Trophoblast cell (in vitro differentiated cells and primary cell): ENCODE data around the gene ASTL.

ENCODE experiments used
- DNase-seq, 2 donors: peaks; one replicate each; pipeline ENCODE4 v3.0.0-alpha.2; 2016
- H2AFZ ChIP-seq: 2 replicates; pipeline ENCODE4 v1.6.1; 2013; ENCODE audit warnings: low read length, moderate library complexity, mild to moderate bottlenecking; ENCODE audit not compliant: insufficient read depth, poor library complexity
- H2AK5ac ChIP-seq: 2 replicates; pipeline ENCODE4 v1.6.1; 2013; ENCODE audit warnings: mild to moderate bottlenecking, low read length
- H2BK120ac ChIP-seq: 2 replicates; pipeline ENCODE4 v1.6.1; 2013; ENCODE audit warnings: low read length, mild to moderate bottlenecking, moderate library complexity; ENCODE audit not compliant: insufficient read depth, poor library complexity
- H2BK12ac ChIP-seq: 2 replicates; pipeline ENCODE4 v1.6.1; 2013; ENCODE audit warnings: mild to moderate bottlenecking, low read length, moderate library complexity
- H2BK5ac ChIP-seq: 2 replicates; pipeline ENCODE4 v1.6.1; 2013; ENCODE audit warnings: low read length, low read depth, moderate library complexity, mild to moderate bottlenecking; ENCODE audit not compliant: poor library complexity
- H3K14ac ChIP-seq: 2 replicates; pipeline ENCODE4 v1.6.1; 2013; ENCODE audit warnings: mild to moderate bottlenecking, low read length
- H3K18ac ChIP-seq: 2 replicates; pipeline ENCODE4 v1.6.1; 2013; ENCODE audit warnings: mild to moderate bottlenecking, low read length
- H3K23ac ChIP-seq: 2 replicates; pipeline ENCODE4 v1.6.1; 2013; ENCODE audit warnings: low read length
- H3K27ac ChIP-seq: 2 replicates; pipeline ENCODE4 v1.5.1; 2013; ENCODE audit warnings: low read depth, mild to moderate bottlenecking, inconsistent platforms, low read length, moderate library complexity
- H3K27me3 ChIP-seq: 2 replicates; pipeline ENCODE4 v1.6.1; 2013; ENCODE audit warnings: inconsistent platforms, mild to moderate bottlenecking, low read length, moderate library complexity; ENCODE audit not compliant: insufficient read depth
- H3K36me3 ChIP-seq, 2 experiments: 1 replicate in 1 of 2; 2 replicates in 1 of 2; pipeline ENCODE4 v1.6.1; 2013; ENCODE audit warnings: low read length in 2 of 2, mild to moderate bottlenecking in 2 of 2, moderate library complexity in 1 of 2; ENCODE audit not compliant: insufficient read depth in 2 of 2, control insufficient read depth in 1 of 2
- H3K4ac ChIP-seq: 2 replicates; pipeline ENCODE4 v1.6.1; 2013; ENCODE audit warnings: low read depth, mild to moderate bottlenecking, low read length, moderate library complexity
- H3K4me1 ChIP-seq, 2 experiments: 1 replicate in 1 of 2; 2 replicates in 1 of 2; pipeline ENCODE4 v1.6.1; 2013; ENCODE audit warnings: low read length in 2 of 2, mild to moderate bottlenecking in 2 of 2, moderate library complexity in 1 of 2; ENCODE audit not compliant: insufficient read depth in 2 of 2, control insufficient read depth in 1 of 2
- H3K4me2 ChIP-seq: 2 replicates; pipeline ENCODE4 v1.6.1; 2013; ENCODE audit warnings: inconsistent platforms, mild to moderate bottlenecking, low read length, moderate library complexity
- H3K4me3 ChIP-seq: 2 replicates; pipeline ENCODE4 v1.5.1; 2013; ENCODE audit warnings: mild to moderate bottlenecking, low read depth, low read length, inconsistent platforms
- H3K79me1 ChIP-seq: one replicate; pipeline ENCODE4 v1.6.1; 2013; ENCODE audit warnings: low read length
- H3K79me2 ChIP-seq: 2 replicates; pipeline ENCODE4 v1.6.1; 2013; ENCODE audit warnings: low read length, mild to moderate bottlenecking; ENCODE audit not compliant: control insufficient read depth, insufficient read depth, poor library complexity
- H3K9ac ChIP-seq: 2 replicates; pipeline ENCODE4 v1.6.1; 2013; ENCODE audit warnings: mild to moderate bottlenecking, low read length
- H3K9me3 ChIP-seq: 2 replicates; pipeline ENCODE4 v1.6.1; 2013; ENCODE audit warnings: low read depth, mild to moderate bottlenecking, control low read depth, inconsistent platforms, low read length; ENCODE audit not compliant: insufficient read depth
- H4K12ac ChIP-seq: 2 replicates; pipeline ENCODE4 v1.6.1; 2013; ENCODE audit warnings: low read depth, mild to moderate bottlenecking, low read length, moderate library complexity
- H4K8ac ChIP-seq: 2 replicates; pipeline ENCODE4 v1.6.1; 2013; ENCODE audit warnings: low read depth, mild to moderate bottlenecking, low read length, moderate library complexity
- H4K91ac ChIP-seq: one replicate; pipeline ENCODE4 v1.6.1; 2013; ENCODE audit warnings: low read depth, mild to moderate bottlenecking, low read length, moderate library complexity
- WGBS: extraction: QIAGEN DNeasy Blood & Tissue Kit; methylation state at CpG from one replicate; pipeline ENCODE4 v1.1.7; 2013; ENCODE audit warnings: missing lambda C conversion rate; ENCODE audit not compliant: insufficient read length, insufficient coverage; ENCODE audit errors: extremely low coverage; 5-methylcytosine and 5-hydroxymethylcytosine counted together

Gene ASTL

GRCh38 chr2:96092573-96092877 is 45.8 kb downstream of the ASTL start:
- no peak overlapping the region for H4K91ac ChIP-seq
- H3K23ac ChIP-seq, result no peak overlapping the region
- no peak overlapping the region for H2BK12ac ChIP-seq
- H3K79me1 ChIP-seq, result no peaks in the 10 kb centered on the region
- no peak overlapping the region for H3K4me2 ChIP-seq
- no peak overlapping the region for H3K4me3 ChIP-seq
- no peak overlapping the region for H4K8ac ChIP-seq
- peaks cover 4% of the 10 kb centered on the region for H3K9me3 ChIP-seq
- H3K36me3 ChIP-seq, result no peaks in the 10 kb centered on the region
- no peaks in the 10 kb centered on the region for H3K4me1 ChIP-seq
- no peak overlapping the region for H2AFZ ChIP-seq
- H2AK5ac ChIP-seq, result no peak overlapping the region
- H3K4ac ChIP-seq, result no peak overlapping the region
- H3K27me3 ChIP-seq, result no peaks in the 10 kb centered on the region
- DNase-seq, result no peak
- H3K18ac ChIP-seq, result no peak overlapping the region
- no peak overlapping the region for H3K14ac ChIP-seq
- H4K12ac ChIP-seq, result no peak overlapping the region
- H3K27ac ChIP-seq, result no peak overlapping the region
- H2BK5ac ChIP-seq, result no peak overlapping the region
- H2BK120ac ChIP-seq, result no peak overlapping the region
- no peaks in the 10 kb centered on the region for H3K79me2 ChIP-seq
- no peak overlapping the region for H3K9ac ChIP-seq
- WGBS, result no CpG with 5 or more reads among the region's 4 CpGs

GRCh38 chr2:96091711-96092572 is 46.4 kb downstream of the ASTL start:
- Histone ChIP-seq H3K4me3 (no peak overlapping the region), H3K79me1 (no peaks in the 10 kb centered on the region), H3K14ac (no peak overlapping the region), H3K9me3 (peaks cover 4% of the 10 kb centered on the region), H4K12ac (no peak overlapping the region), H3K4me2 (no peak overlapping the region), H2BK12ac (no peak overlapping the region), H3K9ac (no peak overlapping the region), H2BK5ac (no peak overlapping the region), H4K91ac (no peak overlapping the region), H4K8ac (no peak overlapping the region), H3K23ac (no peak overlapping the region), H3K18ac (no peak overlapping the region), H2AFZ (no peak overlapping the region), H3K79me2 (no peaks in the 10 kb centered on the region), H3K27ac (no peak overlapping the region), H3K36me3 (no peaks in the 10 kb centered on the region), H3K4me1 (no peaks in the 10 kb centered on the region), H2AK5ac (no peak overlapping the region), H3K4ac (no peak overlapping the region), H2BK120ac (no peak overlapping the region), H3K27me3 (no peaks in the 10 kb centered on the region)
- no CpG with 5 or more reads among the region's 18 CpGs for WGBS
- DNase-seq, result no peak

GRCh38 chr2:96091141-96091710 is 47.1 kb downstream of the ASTL start:
- H4K91ac ChIP-seq, result no peak overlapping the region
- H3K18ac ChIP-seq, result no peak overlapping the region
- H2BK120ac ChIP-seq, result no peak overlapping the region
- no peak overlapping the region for H3K4me2 ChIP-seq
- no peaks in the 10 kb centered on the region for H3K27me3 ChIP-seq
- H4K12ac ChIP-seq, result no peak overlapping the region
- no peak overlapping the region for H3K4ac ChIP-seq
- H4K8ac ChIP-seq, result no peak overlapping the region
- no peak overlapping the region for H3K14ac ChIP-seq
- H2AK5ac ChIP-seq, result no peak overlapping the region
- H3K79me1 ChIP-seq, result no peaks in the 10 kb centered on the region
- no peak for DNase-seq
- H3K4me3 ChIP-seq, result no peak overlapping the region
- H3K9ac ChIP-seq, result no peak overlapping the region
- no peaks in the 10 kb centered on the region for H3K4me1 ChIP-seq
- H3K23ac ChIP-seq, result no peak overlapping the region
- no peaks in the 10 kb centered on the region for H3K36me3 ChIP-seq
- no peak overlapping the region for H2BK5ac ChIP-seq
- H2AFZ ChIP-seq, result no peak overlapping the region
- H3K27ac ChIP-seq, result no peak overlapping the region
- no peak overlapping the region for H2BK12ac ChIP-seq
- H3K79me2 ChIP-seq, result no peaks in the 10 kb centered on the region
- peaks cover 4% of the 10 kb centered on the region for H3K9me3 ChIP-seq
- no CpG with 5 or more reads among the region's 14 CpGs for WGBS

DNA sequence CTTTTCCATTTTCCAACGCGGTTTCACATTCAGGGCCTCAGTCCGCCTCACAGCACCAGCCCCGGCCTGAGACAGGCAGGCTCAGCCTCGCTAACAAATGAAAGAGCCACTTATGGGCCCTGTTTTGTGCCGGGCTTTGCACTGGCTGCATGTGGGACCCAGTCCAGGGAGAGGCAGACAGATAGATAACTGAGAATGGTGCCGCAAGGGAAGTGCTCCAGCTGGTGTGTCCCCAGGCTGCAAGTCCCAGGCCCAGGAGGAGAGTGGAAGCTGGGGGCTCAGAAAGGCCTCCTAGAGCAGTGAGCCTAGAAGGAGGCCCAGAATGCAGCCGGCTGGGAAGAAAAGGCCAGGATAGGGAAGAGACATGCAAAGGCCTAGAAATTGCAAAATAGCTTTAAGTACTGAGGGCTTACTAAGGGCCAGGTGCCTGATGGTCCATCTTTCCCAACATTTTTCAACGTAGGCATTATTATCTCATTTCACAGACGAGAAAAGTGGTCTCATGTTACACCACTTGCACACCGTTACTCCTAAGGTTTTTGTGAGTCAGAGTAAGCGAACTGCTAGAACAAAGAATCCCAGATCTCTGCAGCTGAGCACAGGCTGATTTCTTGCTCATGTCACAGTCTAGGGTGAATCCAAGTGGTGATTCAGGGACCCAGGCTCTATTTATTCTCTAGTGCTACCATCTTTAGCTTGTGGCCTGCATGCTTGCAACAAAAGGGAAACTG is 47.9 kb downstream of the ASTL start:
- Histone ChIP-seq H2AFZ (no peak overlapping the region), H3K4me1 (no peaks in the 10 kb centered on the region), H3K36me3 (no peaks in the 10 kb centered on the region), H4K8ac (no peak overlapping the region), H4K12ac (no peak overlapping the region), H3K23ac (no peak overlapping the region), H2AK5ac (no peak overlapping the region), H3K27ac (no peak overlapping the region), H2BK12ac (no peak overlapping the region), H3K9ac (no peak overlapping the region), H3K18ac (no peak overlapping the region), H3K79me1 (no peaks in the 10 kb centered on the region), H3K4ac (no peak overlapping the region), H4K91ac (no peak overlapping the region), H3K27me3 (no peaks in the 10 kb centered on the region), H3K14ac (no peak overlapping the region), H3K4me3 (no peak overlapping the region), H3K4me2 (no peak overlapping the region), H2BK120ac (no peak overlapping the region), H2BK5ac (no peak overlapping the region), H3K9me3 (peaks cover 4% of the 10 kb centered on the region), H3K79me2 (no peaks in the 10 kb centered on the region)
- WGBS, result no CpG with 5 or more reads among the region's 12 CpGs
- DNase-seq, result peak; percentile 38 to 41
